GM13977 (cell line): ENCODE data around the gene RBCK1.

Experiments used
- DNase-seq: peaks from one replicate; pipeline ENCODE4 v3.0.0; 2012; ENCODE audit warnings: low spot score
- in situ Hi-C: fragments of 300-500 bp; cut with MboI; formaldehyde crosslinking; loops from one replicate; pipeline ENCODE4 v1.12.0; 2022; ENCODE audit warnings: low sequenced_read_pairs, low pct_unique_long_range_greater_than_20kb, mixed read lengths, inconsistent platforms; ENCODE audit not compliant: unreplicated experiment
- TF ChIP-seq, protein P1 (sequence below): IDR thresholded peaks from 2 replicates; pipeline ENCODE4 v1.5.1; 2012; ENCODE audit warnings: mild to moderate bottlenecking, control low read depth; ENCODE audit not compliant: insufficient read depth; ENCODE audit errors: extremely low read depth, missing control alignments

The RBCK1 gene

DNA sequence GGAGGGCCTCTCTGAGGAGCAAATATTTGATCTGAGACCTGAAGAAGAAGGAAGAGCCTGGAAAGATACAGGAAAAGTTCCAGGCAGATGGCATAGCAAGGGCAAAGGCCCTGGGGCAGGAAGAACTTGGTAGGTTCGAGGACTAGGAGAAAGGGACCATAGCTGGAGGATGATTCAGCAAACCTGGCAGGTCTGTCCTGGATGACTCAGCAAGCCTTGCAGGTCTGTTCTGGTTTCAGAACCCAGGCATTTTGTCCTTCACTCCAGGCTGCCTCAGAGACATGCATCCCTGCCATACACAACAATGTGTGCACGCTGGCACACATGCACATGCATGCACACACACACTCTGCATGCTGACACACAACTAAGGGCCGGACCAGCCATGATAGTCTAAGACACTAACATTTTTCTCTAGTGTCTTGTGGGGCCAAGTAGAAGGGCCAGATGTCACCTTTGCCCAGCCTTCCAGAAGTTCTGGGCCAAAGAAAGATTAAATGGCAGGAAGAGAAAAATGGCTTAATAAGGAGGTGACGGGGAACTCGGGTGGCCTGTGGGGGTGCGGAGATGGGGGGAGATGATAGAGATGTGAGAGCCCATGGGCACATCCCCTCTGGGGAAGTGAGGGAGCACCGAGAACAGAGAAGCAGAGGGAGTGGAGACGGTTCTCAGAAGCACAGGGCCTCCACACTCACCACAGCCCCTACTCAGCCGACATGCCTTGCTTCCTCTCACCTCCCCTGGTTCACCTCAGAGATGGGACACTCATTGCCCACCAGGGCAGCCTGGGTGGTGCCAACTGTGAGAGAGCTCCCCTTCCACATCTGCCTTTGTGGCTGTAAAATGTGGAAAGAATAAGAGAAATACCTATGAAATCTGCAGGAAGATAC, 42.9 kb upstream of the RBCK1 start:
- DNase-seq, result no peak
- in situ Hi-C loops, result no loop called here
- TF ChIP-seq, protein P1, sequence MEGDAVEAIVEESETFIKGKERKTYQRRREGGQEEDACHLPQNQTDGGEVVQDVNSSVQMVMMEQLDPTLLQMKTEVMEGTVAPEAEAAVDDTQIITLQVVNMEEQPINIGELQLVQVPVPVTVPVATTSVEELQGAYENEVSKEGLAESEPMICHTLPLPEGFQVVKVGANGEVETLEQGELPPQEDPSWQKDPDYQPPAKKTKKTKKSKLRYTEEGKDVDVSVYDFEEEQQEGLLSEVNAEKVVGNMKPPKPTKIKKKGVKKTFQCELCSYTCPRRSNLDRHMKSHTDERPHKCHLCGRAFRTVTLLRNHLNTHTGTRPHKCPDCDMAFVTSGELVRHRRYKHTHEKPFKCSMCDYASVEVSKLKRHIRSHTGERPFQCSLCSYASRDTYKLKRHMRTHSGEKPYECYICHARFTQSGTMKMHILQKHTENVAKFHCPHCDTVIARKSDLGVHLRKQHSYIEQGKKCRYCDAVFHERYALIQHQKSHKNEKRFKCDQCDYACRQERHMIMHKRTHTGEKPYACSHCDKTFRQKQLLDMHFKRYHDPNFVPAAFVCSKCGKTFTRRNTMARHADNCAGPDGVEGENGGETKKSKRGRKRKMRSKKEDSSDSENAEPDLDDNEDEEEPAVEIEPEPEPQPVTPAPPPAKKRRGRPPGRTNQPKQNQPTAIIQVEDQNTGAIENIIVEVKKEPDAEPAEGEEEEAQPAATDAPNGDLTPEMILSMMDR, result no peak

DNA sequence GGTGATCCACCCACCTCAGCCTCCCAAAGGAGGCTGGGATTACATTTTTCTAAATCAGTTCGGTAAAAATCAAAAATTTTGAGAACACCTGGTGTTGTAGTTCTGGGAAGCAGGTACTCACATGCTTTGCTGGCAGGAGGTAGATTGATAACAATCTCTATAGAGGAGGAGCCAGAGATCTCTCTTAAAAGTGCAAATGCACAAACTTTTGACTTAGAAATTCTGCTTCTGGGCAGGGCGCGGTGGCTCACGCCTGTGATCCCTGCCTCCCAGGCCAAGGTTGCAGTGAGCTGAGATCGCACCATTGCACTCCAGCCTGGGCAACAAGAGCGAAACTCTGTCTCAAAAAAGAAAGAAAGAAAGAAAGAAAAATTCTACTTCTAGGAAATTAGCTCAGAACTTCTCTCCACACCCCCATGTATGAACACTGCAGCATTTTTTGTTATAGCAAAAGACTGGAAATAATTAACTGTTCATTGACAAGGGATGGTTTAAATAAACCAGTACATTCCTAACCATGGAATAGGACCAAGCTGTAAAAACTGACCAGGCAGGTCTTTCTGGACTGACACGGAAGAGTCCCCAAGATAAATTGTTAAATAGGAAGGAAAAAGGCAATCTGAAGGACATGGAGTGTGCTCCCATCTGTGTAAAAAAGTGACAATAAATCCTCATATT, 41.9 kb upstream of the RBCK1 start:
- TF ChIP-seq, protein P1, result no peak
- no peak for DNase-seq
- in situ Hi-C loops, result no loop called here

DNA sequence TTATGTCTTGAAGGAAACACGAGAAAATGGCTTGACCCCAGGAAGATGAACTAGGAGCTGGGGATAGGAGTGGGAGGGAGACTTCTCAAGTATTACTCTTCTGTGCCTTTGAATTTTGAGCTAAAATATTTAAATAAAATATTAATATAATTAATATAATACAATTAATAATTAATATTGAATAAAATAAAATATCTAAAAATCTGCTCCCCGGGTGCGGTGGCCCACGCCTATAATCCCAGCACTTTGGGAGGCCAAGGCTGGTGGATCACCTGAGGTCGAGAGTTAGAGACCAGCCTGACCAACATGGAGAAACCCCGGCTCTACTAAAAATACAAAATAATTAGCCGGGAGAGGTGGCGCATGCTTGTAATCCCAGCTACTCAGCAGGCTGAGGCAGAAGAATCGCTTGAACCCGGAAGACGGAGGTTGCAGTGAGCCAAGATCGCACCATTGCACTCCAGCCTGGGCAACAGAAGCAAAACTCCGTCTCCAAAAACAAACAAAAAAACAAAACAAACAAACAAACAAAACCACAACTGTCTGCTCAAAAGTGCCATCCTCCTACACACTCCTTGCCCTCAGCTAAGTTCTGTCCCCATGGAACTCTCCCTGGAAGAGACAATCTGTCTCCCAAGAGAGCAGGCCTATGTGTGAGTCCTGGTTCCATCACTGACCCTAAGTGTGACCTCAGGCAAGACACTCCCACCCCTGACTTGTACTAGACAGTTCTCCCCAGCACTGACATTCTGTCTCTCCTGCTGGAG, 41.2 kb upstream of the RBCK1 start:
- TF ChIP-seq, protein P1, result no peak
- DNase-seq, result no peak
- in situ Hi-C loops, result no loop called here

DNA sequence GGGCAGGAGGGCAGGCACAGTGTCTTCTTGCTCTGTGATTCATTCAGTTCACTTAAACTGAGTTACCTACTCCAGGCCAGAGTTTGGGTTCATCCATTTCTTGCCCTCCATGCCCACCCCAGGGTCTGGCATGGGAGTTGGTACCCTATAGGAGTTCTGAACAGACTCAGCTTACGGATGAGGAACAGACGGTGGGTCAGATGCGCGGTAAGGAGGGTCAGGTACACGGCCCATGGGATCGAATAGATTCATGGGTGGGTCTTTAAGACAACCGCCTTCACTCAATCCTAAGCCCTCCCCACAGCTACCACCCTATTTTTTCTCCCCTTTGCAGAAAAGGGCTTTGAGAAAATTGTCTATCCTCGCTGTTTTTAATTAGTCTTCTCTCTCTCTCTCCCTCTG, 40.6 kb upstream of the RBCK1 start:
- TF ChIP-seq, protein P1, result no peak
- DNase-seq, result no peak
- in situ Hi-C loops, result no loop called here

DNA sequence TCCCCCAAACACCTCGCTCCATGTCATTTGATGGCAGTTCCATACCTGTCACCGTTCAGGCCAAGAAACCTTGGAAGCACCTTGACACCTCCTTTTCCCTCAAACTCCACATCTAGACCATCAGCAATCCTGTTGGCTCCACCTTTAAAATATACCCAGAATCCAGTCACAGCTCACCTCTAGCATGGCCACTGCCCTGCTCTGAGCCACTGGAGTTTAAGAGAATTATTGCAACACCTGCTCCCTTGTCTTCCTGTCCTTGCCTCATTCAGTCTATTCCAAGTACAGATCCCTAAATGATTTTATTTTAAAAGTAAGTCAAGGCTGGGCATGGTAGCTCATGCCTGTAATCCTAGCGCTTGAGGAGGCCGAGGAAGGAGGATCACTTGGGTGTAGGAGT, 39.2 kb upstream of the RBCK1 start:
- DNase-seq, result no peak
- TF ChIP-seq, protein P1, result no peak
- in situ Hi-C loops, result no loop called here

DNA sequence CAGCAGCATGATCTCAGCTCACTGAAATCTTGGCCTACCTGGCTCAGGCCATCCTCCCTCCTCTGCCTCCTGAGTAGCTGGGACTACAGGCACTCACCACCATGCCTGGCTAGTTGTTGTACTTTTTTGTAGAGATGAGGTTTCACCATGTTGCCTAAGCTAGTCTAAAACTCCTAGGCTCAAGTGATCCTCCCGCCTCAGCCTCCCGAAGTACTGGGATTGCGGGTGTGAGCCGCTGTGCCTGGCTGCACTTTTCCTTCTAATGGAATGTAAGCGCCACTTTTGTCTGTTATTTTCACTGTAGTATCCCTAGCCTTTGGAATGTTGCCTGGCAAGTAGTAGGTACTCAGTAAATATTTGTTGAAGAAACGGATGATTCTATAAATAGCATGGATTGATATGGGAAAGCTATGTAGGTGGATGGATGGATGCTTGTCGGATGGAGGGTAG, 37.9 kb upstream of the RBCK1 start:
- in situ Hi-C loops, result no loop called here
- no peak for DNase-seq
- TF ChIP-seq, protein P1, result no peak
